Effector CD4-positive, alpha-beta T cell (primary cell): Measurements from ENCODE around the gene PDZRN3. TPM values are rescaled to one million over a fixed set of nuclear protein-coding genes. Genes with fewer than 3 reads are reported as not detected.

Source experiments
- DNase-seq: peaks from one replicate; pipeline ENCODE4 v3.0.0-alpha.2; 2020
- total RNA-seq: gene quantifications from one replicate; lab custom pipeline; 2026; lab: John Stamatoyannopoulos, UW

Gene PDZRN3
- total RNA-seq: not detected

DNA sequence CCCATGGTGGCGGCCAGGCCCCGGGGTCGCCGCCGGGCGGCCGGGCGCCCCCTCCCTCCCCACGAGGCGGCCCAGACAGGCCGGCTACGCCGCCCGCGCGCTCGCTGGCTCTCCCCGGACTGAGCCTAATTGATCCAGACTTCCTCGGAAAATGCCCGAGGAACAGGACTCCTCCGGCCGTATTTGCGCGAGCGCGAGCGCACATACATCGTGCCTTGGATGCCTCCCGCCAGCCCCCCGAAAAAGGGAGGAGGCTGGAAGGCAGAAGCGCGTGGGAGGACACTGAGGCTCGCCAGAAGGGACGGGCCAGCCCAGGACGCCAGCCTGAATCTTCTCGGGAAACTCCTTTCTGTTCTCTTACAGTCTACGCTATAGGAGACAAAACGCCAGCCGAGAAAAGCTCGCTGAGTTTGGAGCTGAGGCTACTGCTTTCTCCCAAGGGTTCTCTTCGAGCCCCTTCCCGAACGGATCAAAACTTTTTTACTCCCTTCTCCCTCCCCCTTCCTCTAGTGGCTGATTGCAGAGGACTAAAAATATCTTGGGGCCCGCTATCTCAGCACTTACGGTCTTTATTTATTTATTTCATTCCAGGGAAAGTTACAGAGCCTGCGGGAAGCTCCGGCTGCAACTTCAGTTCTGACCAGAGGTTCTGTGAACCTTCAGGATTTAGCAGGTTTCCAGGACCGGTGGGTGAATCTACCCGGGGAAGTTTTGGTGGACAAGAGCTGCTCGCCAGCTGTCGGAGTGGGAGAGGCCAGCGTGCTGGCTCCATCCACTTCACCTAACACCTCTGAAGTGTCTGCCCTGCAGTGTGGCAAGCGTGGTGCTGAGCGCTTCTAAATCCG is at the start of gene PDZRN3:
Gene PDZRN3, minus strand, starts transcription at position 121 of the 845 bp plus-strand sequence.
- no peak for DNase-seq

- no peak for DNase-seq
Measured at GRCh38 chr3:73674280-73674679, 49.5 kb upstream of the PDZRN3 start.

GRCh38 chr3:73669260-73669659 is 44.5 kb upstream of the PDZRN3 start:
- no peak for DNase-seq

GRCh38 chr3:73668391-73668790 is 43.6 kb upstream of the PDZRN3 start:
- no peak for DNase-seq

DNA sequence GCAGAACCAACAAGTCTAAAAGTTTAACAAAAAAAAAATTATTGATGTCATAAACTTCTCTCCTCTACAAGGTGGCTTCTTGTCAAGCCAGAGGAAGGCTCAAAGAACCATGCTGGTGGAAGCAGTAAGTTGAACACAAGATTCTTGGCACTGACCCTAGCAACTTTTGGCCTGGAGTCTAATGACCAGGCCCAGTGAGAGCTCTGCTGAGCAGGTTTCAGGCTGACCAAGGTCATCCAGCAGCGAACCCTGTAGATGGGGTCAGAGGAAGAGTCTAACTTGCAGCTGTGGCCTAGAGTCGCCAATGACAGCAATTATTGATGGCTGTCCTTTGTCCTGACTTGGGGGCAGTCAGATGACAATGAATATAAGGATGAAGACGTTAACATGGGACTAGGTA is 43.1 kb upstream of the PDZRN3 start:
- no peak for DNase-seq

GRCh38 chr3:73665286-73665685 is 40.5 kb upstream of the PDZRN3 start:
- DNase-seq: no peak

GRCh38 chr3:73664389-73664788 is 39.6 kb upstream of the PDZRN3 start:
- DNase-seq: no peak

GRCh38 chr3:73663495-73663894 is 38.8 kb upstream of the PDZRN3 start:
- no peak for DNase-seq

- no peak for DNase-seq
Measured at GRCh38 chr3:73661265-73661664, 36.5 kb upstream of the PDZRN3 start.

- DNase-seq: no peak
Measured at GRCh38 chr3:73658227-73658626, 33.5 kb upstream of the PDZRN3 start.

DNA sequence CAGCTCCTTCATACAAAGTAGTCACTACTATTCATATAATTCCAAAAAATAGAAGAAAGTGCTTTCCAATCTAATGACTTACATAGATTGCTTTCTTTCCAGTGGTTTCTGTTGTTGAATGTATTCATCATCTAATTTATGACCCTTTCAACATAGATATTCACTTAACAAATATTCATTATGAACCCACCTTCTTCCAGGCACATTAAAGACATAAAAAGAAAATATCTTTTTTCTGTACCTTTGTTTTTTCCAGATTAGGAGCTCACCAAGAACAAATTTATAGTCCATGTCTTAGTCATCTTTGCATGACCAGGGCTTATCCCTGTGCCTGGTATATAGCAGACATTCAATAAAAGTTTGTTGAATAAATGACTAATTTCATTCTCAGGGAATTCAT is 32.4 kb upstream of the PDZRN3 start:
- no peak for DNase-seq

- DNase-seq: no peak
Measured at GRCh38 chr3:73656241-73656890, 31.6 kb upstream of the PDZRN3 start.

- DNase-seq: no peak
Measured at GRCh38 chr3:73655197-73655596, 30.5 kb upstream of the PDZRN3 start.

GRCh38 chr3:73653877-73654276 is 29.1 kb upstream of the PDZRN3 start:
- no peak for DNase-seq

DNA sequence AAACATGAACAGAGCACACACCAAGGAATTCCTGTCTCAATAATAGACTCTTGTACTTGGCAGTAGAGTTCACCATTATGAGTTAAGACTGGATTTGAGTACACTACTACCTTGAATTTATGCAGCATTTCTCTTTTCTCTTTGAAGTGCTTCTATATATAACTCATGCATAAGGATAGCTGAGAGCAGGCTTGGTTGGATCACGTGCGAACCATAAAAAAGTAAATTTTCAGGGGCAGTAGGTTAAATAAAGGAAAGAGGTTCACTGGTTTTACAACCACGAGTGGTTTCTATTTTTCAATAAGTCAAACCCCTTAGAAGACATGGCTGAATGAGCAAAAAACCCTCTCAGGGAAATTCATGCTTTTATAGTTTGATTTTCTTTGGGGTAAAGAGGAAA is 28.6 kb upstream of the PDZRN3 start:
- no peak for DNase-seq

- DNase-seq: no peak
Measured at GRCh38 chr3:73652896-73653295, 28.2 kb upstream of the PDZRN3 start.

GRCh38 chr3:73637042-73637441 is 12.3 kb upstream of the PDZRN3 start:
- DNase-seq: no peak

GRCh38 chr3:73635254-73635653 is 10.5 kb upstream of the PDZRN3 start:
- DNase-seq: no peak

- no peak for DNase-seq
Measured at GRCh38 chr3:73633916-73634344, 9.2 kb upstream of the PDZRN3 start.

DNA sequence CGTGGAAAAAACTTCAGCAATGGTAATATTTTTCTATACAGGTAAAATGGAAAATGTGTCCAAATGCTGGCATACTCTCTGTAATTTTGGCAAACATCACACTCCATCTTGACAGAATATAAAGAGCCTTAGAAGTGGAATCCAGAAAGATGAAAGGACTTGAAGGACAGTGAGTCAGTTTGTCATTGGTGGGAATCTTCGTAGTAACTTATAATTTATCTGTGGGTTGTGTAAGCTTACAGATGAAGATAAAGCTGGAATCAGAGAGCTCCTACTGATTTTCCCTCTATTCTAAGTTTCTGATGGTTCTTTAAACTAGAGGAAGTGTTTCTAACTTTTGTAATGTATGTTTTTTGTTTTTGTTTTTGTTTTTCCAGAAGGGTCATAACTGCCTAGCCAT is 8.7 kb upstream of the PDZRN3 start:
- DNase-seq: no peak

DNA sequence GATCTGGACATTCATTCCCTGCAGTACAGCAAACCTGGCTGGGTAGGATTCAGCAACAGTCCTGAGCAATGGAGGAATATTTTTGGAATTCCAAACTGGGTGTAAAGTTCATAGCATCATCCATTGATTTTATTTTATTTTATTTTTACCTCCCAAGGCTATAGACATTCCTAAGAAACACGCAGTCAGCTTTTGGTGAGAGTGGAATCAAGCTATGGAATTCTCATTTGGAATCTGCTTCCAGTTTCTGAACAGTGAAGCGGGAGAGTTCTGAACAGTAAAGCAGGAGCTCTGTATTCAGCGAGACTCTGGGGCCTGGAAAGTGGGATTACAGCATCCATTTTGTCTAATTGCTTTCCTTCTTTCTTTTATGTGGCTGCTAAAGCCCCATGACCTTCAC is 1.4 kb upstream of the PDZRN3 start:
- no peak for DNase-seq

DNA sequence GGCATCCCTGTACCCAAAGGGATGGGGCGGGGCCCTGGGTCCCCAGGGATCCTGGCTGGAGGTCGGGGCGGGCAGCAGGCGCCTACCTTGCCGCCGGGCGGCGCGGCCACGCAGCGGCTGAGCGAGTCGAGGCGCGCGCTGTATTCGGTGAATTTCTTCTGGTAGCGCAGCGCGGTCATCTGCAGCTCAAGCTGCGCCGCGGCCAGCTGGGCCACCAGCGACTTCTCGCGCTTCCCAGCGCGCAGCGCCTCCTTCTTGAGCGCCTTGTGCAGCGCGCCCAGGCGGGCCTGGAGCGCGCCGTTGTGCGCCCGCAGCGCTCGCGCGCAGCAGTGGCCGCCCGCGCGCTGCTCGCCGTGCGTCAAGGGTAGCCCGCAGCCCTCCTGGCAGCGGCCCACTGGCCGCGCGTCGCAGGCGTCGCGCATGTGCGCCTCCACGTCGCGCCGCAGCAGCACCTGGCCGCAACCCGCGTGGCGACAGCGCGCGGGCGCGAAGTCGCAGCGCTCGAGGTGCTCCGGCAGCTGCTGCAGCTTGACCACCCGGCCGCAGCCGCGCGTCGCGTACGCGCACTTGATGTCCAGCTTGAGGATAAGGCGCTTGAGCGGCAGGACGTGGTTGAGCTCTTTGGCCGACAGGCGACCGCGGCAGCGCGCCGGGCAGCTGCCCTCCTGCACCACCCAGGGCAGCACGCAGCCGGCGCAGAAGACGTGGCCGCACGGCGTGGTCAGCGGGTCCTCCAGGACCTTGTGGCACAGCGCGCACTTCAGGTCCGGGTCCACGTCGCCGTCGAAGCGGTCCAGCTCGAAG is 522 bp downstream of the PDZRN3 start:
- DNase-seq: no peak

- DNase-seq: no peak
Measured at GRCh38 chr3:73623346-73623745, 1.4 kb downstream of the PDZRN3 start.
